ENCODE results near the gene OTUD5.

DNA sequence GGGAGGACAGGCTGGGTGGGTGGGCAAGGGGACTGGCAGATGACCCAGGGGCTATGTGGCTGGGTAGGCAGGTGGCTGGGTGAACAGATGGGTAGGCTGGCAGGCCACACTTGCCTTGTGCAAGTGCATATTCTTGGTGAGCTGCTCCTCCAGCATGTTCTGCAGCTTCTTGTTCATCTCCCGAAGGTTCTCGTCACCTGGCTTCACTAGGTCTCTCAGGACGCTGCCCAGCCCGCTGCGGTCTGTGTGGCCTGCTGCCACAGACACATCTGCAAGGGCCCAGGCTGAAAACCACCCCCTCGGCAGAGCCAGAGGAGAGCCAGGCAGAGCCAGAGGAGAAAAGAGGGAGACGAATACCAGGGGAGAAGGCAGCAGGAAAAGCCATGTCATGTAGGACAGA, 17.6 kb upstream of the OTUD5 start:
- TF ChIP-seq, protein P1, sequence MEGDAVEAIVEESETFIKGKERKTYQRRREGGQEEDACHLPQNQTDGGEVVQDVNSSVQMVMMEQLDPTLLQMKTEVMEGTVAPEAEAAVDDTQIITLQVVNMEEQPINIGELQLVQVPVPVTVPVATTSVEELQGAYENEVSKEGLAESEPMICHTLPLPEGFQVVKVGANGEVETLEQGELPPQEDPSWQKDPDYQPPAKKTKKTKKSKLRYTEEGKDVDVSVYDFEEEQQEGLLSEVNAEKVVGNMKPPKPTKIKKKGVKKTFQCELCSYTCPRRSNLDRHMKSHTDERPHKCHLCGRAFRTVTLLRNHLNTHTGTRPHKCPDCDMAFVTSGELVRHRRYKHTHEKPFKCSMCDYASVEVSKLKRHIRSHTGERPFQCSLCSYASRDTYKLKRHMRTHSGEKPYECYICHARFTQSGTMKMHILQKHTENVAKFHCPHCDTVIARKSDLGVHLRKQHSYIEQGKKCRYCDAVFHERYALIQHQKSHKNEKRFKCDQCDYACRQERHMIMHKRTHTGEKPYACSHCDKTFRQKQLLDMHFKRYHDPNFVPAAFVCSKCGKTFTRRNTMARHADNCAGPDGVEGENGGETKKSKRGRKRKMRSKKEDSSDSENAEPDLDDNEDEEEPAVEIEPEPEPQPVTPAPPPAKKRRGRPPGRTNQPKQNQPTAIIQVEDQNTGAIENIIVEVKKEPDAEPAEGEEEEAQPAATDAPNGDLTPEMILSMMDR (IDR thresholded peaks at IDR 0.05; ENCODE audit: insufficient read depth, low read length) = no peak
- no peak for TF ChIP-seq REST (IDR thresholded peaks at IDR 0.05; ENCODE audit: insufficient replicate concordance, low read depth)
- TF ChIP-seq POLR2AphosphoS5 (IDR thresholded peaks at IDR 0.05; ENCODE audit: low read depth) = no peak
